ENCODE results near the gene RUSF1. TPM values are rescaled to one million over a fixed set of nuclear protein-coding genes. Genes with fewer than 3 reads are reported as not detected.

Gene RUSF1
- total and polyA plus RNA-seq, 9 of the 15 experiments (the other 6 are each of a cell fraction or from before 2014, with no cell fraction given) = 0.80 to 52.8 (median 27.6) TPM

- TF ChIP-seq THRB (CRISPR knock-in tag; conservative IDR thresholded peaks at IDR 0.05) = peak; percentile 91
- peak; percentile 48 to 52; a peak in 3 of 4 replicates for TF ChIP-seq FOXK2 (conservative IDR thresholded peaks at IDR 0.05 in 1 of 2, IDR thresholded peaks at IDR 0.05 in 1 of 2; ENCODE audit: low read depth in 2 of 2)
- TF ChIP-seq BCOR (IDR thresholded peaks at IDR 0.05) = peak; percentile 33; the same call in 1 of the 2 replicates
- TF ChIP-seq KLF13 (tag; IDR thresholded peaks at IDR 0.05; ENCODE audit: borderline replicate concordance, low read depth) = peak; percentile 20; the same call in 1 of the 2 replicates
- peak; percentile 69; the same call in 1 of the 2 replicates for TF ChIP-seq BRD4 (IDR thresholded peaks at IDR 0.05)
- no peak for TF ChIP-seq EZH2 (IDR thresholded peaks at IDR 0.05; ENCODE audit: borderline replicate concordance, low read depth, low read length)
- TF ChIP-seq HDGF (IDR thresholded peaks at IDR 0.05) = no peak
- peak; percentile 84; the same call in 1 of the 2 replicates for TF ChIP-seq TFAP4 (CRISPR knock-in tag; IDR thresholded peaks at IDR 0.05; ENCODE audit: borderline replicate concordance)
- TF ChIP-seq GTF3C2 (IDR thresholded peaks at IDR 0.05; ENCODE audit: borderline replicate concordance, extremely low read depth, insufficient read length) = no peak
- peak; percentile 86 for TF ChIP-seq ZNF583 (CRISPR knock-in tag; IDR thresholded peaks at IDR 0.05)
- TF ChIP-seq SIN3B (IDR thresholded peaks at IDR 0.05; ENCODE audit: low read depth) = peak; percentile 82
- TF ChIP-seq SNIP1 (IDR thresholded peaks at IDR 0.05; ENCODE audit: low read depth) = no peak; the same call in 1 of the 2 replicates
- peak; percentile 40; the same call in 1 of the 2 replicates for TF ChIP-seq NFIC (IDR thresholded peaks at IDR 0.05)
- peak; percentile 95 for TF ChIP-seq SAP30 (IDR thresholded peaks at IDR 0.05; ENCODE audit: borderline replicate concordance, insufficient read depth, low read depth, low read length, poor library complexity, severe bottlenecking)
- no peak for TF ChIP-seq ZMIZ1 (IDR thresholded peaks at IDR 0.05; ENCODE audit: low read depth in 2 of 2, low read length in 2 of 2)
- peak; percentile 60; the same call in 1 of the 2 replicates for TF ChIP-seq PML (IDR thresholded peaks at IDR 0.05; ENCODE audit: low read length)
- TF ChIP-seq TARDBP (IDR thresholded peaks at IDR 0.05) = peak; percentile 52; the same call in 1 of the 2 replicates
Observed at GRCh38 chr16:31458844-31459686, 49.1 kb downstream of the RUSF1 start, which contains the start of gene ARMC5 (continued).

Data from K562 (cell line).